GM19324 (cell line): ENCODE results near the gene PCDHGA1.

Experiments
- ATAC-seq: cut with Tn5 transposase; IDR thresholded peaks from one replicate; pipeline ENCODE4 v1.9.1; 2021; ENCODE audit warnings: mild to moderate bottlenecking, moderate library complexity; ENCODE audit not compliant: unreplicated experiment, low FRiP score

Gene PCDHGA1

GRCh38 chr5:141524604-141525597, 194.6 kb downstream of the PCDHGA1 start:
- peak; percentile 88 for ATAC-seq

DNA sequence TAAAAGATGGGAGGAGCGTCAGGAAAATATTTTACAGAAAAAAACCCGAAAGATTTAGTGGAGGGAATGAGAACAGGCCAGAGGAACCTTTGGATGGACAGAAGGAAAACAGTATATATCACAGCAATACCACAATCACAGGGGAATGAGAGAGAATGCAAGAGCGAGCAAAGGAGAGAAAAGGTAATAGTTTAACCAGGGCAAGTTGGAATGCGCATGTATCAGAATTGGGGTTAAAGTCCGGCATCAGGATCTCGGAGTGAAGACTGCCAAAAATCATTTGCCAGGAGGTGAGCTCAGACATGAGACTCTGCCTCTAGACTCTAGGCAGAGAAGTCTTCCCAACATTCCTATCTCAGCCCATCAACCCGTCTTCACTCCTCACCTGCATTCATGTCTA, 195.3 kb downstream of the PCDHGA1 start:
- ATAC-seq, result no peak

DNA sequence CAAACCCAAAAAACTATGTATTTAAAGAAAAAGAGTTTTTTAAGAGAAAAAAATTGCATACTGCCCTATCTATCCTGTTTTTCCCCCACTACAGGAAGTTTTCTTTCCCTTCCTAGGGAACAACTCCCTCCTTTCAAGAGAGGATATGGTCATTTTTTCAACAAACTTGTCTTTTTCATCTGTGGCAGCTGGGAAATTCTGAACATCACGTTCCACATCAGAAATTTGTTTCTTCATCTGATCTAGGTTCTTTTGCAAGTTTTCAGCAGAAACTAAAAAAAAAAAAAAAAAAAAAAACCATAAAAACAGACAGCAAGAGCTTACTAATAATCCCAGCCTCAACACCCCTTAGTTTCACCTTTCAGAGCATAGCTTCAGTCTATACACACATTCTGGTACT, 197.1 kb downstream of the PCDHGA1 start:
- no peak for ATAC-seq

DNA sequence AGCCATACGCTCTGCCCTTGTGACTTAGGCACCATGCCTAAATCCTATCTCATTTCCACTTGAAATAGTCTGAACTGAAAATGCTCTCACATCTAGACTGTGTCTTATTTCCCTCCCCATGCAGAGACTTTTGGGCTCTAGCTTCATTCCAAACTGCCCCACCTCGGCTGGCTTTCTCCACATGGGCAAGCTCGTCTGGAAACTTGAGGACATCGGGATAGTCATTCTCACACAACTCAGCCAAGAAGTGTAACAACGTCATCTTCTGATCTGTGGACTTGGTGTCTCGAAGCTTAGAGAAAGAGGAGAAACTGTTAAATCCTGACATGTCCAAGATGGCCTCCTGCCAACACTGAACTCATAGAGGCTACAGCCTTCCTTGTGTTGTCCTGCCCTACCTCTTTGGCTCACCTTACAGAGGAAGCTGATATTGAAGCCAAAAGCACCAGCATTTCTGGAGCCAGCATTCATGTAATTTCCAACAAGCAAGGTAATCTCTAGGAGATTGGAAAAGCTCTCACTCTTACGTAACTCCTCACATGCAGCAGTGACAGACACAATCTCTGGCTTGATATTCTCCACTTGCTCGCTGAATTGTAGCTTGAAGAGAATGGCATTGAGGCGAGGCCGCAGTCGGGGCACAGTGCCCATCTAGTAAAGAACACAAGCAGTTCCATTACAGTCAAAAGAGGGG, 198.1 kb downstream of the PCDHGA1 start:
- ATAC-seq, result no peak

DNA sequence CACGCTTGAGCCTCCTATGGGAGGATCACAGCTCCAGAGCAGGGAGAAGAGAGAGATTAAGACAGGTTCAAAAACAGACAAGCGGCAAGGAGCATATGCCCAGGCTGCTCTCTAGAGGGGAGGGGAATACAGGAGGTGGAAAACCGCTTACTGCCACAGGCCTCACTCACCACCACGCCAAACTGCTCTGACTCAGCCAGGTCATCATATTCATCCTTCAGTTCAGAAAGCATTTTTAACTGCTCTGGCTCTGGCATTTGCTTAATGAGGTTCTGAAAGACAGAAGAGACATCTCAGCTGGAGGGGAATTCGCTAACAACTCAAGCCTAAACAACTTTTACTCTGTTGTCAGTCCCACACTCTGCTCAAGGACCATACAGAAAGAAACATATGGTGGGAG, 198.7 kb downstream of the PCDHGA1 start:
- no peak for ATAC-seq

GRCh38 chr5:141529873-141530272, 199.6 kb downstream of the PCDHGA1 start:
- no peak for ATAC-seq

- no peak for ATAC-seq
Measured at GRCh38 chr5:141532726-141533125, 202.4 kb downstream of the PCDHGA1 start.

DNA sequence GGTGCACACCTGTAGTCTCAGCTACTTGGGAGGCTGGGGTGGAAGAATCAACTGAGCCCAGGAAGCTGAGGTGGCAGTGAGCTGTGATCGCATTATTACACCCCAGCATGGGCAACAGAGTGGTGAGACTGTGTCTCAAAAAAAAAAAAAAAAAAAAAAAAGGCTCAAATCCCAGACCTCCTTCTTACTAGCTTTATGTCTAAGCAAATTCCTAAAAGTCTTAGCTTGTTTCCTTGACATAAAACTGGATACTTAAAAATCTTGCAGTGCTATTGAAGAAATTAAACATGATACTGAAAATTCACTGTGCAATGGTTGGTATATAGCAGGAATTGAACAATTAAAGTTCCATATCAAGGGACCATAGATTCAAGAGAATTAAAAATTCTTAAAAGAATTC, 203.6 kb downstream of the PCDHGA1 start:
- no peak for ATAC-seq

- no peak for ATAC-seq
Measured at GRCh38 chr5:141534492-141535213, 204.3 kb downstream of the PCDHGA1 start.

GRCh38 chr5:141543053-141543452, 212.7 kb downstream of the PCDHGA1 start:
- ATAC-seq, result no peak

DNA sequence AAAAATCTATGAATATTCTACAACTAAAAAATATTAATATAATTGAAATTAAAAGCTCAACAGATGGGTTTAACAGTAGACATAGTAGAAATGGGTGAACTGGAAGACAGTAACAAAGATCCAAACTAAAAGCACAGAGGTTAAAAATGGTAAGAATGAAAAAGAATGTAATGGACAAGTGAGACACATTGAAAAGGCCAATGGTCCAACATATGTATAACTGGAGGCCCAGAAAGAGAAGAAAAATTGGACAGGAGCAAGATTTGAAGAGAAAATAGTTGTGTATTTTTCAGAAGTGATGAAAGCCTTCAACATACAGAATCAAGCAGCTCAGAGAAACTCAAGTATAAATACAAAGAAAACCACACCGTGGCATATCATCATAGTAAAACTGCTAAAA, 217.2 kb downstream of the PCDHGA1 start:
- ATAC-seq, result no peak

DNA sequence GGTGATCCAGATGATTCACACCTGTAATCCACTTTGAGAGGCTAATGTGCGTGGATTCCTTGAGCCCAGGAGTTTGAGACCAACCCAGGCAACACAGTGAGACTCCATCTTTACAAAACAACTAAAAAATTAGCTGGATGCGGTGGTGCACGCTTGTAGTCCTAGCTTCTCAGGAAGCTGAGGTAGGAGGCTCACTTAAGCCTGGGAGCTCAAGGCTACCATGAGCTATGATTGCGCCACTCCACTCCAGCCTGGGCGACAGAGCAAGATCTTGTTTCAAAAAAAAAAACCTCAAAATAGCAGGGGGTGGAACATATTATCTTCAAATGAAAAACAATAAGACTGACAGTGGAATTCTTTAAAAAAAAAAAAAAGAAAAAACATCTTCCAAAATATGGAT, 217.6 kb downstream of the PCDHGA1 start:
- ATAC-seq, result no peak

GRCh38 chr5:141557681-141558136, 227.4 kb downstream of the PCDHGA1 start:
- ATAC-seq, result no peak

DNA sequence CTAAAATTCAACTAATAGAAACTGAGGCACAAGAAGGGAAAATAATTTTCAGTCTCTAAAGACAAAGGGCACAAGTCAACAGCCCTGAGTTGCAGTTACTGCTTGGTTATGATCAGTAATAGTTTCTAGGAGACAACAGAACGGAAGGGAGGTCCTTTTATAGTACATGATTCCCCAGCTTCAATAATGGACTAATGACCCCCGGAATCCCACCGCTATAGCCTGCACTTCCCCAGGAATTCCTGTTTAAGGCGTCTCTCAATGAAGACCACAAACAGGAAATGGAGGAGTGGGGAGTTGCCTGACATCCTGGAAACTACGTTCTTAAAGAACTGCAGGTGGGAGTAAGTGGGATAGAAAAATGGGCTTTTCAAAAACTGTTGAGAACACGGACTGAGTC, 227.8 kb downstream of the PCDHGA1 start:
- no peak for ATAC-seq

DNA sequence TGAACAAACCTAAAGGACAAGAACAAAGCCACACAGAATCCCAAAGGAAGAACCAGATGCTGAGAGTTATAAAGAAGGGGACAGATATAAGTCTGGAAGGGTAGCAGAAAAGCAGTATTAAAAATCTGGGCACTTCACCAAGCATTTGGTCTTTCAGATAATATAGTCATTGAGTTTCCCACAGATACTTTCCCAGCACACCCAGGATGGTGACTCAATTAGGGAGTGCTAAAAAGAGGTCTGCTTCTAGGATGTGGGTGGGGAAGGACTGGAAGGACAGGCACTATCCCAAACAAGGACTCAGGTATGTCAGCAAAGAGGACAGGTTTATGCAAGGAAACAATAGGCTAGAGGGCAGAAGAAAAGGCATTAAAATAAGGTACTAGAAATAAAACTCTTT, 229.1 kb downstream of the PCDHGA1 start:
- ATAC-seq, result no peak

DNA sequence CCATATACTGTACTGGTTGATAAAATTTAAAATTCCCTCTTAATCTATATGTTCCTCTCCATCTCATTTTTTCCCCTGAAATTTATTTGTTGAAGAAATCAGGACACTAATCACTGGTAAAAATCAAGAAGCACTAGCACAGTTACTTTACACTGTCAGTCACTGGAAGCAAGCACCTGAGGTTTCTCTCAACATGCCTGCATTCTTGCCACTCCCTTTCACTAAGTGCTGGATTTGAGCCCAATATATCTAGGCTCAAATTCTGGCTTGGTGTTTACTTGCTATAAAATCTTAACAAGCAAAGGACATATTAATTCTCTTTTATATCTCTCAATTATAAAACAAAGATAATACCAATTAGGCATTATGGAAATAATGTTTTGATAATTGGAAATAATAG, 229.8 kb downstream of the PCDHGA1 start:
- ATAC-seq, result no peak

GRCh38 chr5:141560725-141561483, 230.6 kb downstream of the PCDHGA1 start:
- ATAC-seq, result no peak
